HepG2 (cell line): ENCODE data around the gene SMIM14. TPM values are rescaled to one million over a fixed set of nuclear protein-coding genes. Genes with fewer than 3 reads are reported as not detected.

Source experiments
- ATRX ChIP-seq: sonication (generic); formaldehyde crosslinking; IDR thresholded peaks from 2 replicates; pipeline ENCODE4 v1.4.0; 2020; ENCODE audit warnings: missing genetic modification reagents, borderline replicate concordance
- CCDC6 ChIP-seq: sonication (generic); formaldehyde crosslinking; IDR thresholded peaks from 2 replicates; pipeline ENCODE4 v1.8.1; 2022; ENCODE audit warnings: mild to moderate bottlenecking, missing genetic modification reagents, moderate library complexity
- MTA3 ChIP-seq: sonication (generic); formaldehyde crosslinking; IDR thresholded peaks from 2 replicates; pipeline ENCODE4 v1.4.0; 2020; ENCODE audit warnings: missing genetic modification reagents
- NFE2L2 ChIP-seq: fragments of 150-350 bp; IDR thresholded peaks from 2 replicates; pipeline ENCODE4 v1.6.1; 2014; ENCODE audit warnings: low read length
- PCBP2 ChIP-seq: fragments of 200-400 bp; formaldehyde crosslinking; optimal IDR thresholded peaks from 2 replicates; pipeline ENCODE3; 2018; ENCODE audit warnings: low read length, low read depth; ENCODE audit not compliant: poor library complexity, severe bottlenecking
- SRF ChIP-seq: IDR thresholded peaks from 2 replicates; pipeline ENCODE4 v1.6.1; 2011; ENCODE audit warnings: mild to moderate bottlenecking, low read depth, low read length, moderate library complexity
- ZMAT3 ChIP-seq: sonication (generic); formaldehyde crosslinking; conservative IDR thresholded peaks from 2 replicates; pipeline ENCODE4 v1.7.0; 2021; ENCODE audit warnings: missing genetic modification reagents
- ZNF34 ChIP-seq: sonication (generic); formaldehyde crosslinking; IDR thresholded peaks from 2 replicates; pipeline ENCODE4 v1.4.0; 2020; ENCODE audit warnings: mild to moderate bottlenecking, missing genetic modification reagents, borderline replicate concordance
- ZNF619 ChIP-seq: sonication (generic); formaldehyde crosslinking; IDR thresholded peaks from 2 replicates; pipeline ENCODE4 v1.4.0; 2020; ENCODE audit warnings: mild to moderate bottlenecking, missing genetic modification reagents
- polyA plus RNA-seq, 8 experiments: library from polyadenylated mRNA; depleted of rRNA in 3 of 8; stranded (reverse) in 7 of 8; unstranded in 1 of 8; fragments of >200 nt; fragmentation: Illumina TruSeq in 4 of 8; extraction: Trizol in 4 of 8; gene quantifications; 2 replicates each; pipeline versions ENCODE4 v1.2.1 to v1.2.3, GENCODE V29; 2011 to 2016; ENCODE audit warnings: low read depth in 4 of 8, missing spikeins in 1 of 8, mixed read lengths in 1 of 8; ENCODE audit not compliant: insufficient read depth in 1 of 8
- total RNA-seq, 5 experiments: library from RNA; depleted of rRNA; stranded (reverse); fragments of >200 nt; fragmentation: Illumina TruSeq; extraction: Trizol; gene quantifications; 2 replicates each; pipeline ENCODE4 v1.2.3, GENCODE V29; 2016; ENCODE audit warnings: low read depth in 1 of 5
- TF ChIP-seq, protein P1 (sequence below): sonication (generic); formaldehyde crosslinking; IDR thresholded peaks from 2 replicates; pipeline ENCODE4 v1.4.0; 2020; ENCODE audit warnings: missing genetic modification reagents, borderline replicate concordance
- TF ChIP-seq, protein P2 (sequence below): sonication (generic); formaldehyde crosslinking; conservative IDR thresholded peaks from 2 replicates; pipeline ENCODE4 v1.8.0; 2022; ENCODE audit warnings: mild to moderate bottlenecking, moderate library complexity, missing genetic modification reagents
- TF ChIP-seq, protein P3 (sequence below): sonication (generic); formaldehyde crosslinking; IDR thresholded peaks from 2 replicates; pipeline ENCODE4 v1.4.0; 2020; ENCODE audit warnings: low read depth, missing genetic modification reagents
- TF ChIP-seq, protein P4 (sequence below): IDR thresholded peaks from 2 replicates; pipeline ENCODE4 v1.6.1; 2016; ENCODE audit warnings: missing biosample characterization, missing genetic modification reagents, low read depth
- TF ChIP-seq, protein P5 (sequence below): IDR thresholded peaks from 2 replicates; pipeline ENCODE4 v1.6.1; 2016; ENCODE audit warnings: low read depth
- TF ChIP-seq, protein P6 (sequence below): sonication (generic); formaldehyde crosslinking; IDR thresholded peaks from 2 replicates; pipeline ENCODE4 v1.4.0; 2020; ENCODE audit warnings: missing genetic modification reagents
- TF ChIP-seq, protein P7 (sequence below): sonication (generic); formaldehyde crosslinking; IDR thresholded peaks from 2 replicates; pipeline ENCODE4 v1.8.1; 2023; ENCODE audit warnings: mild to moderate bottlenecking, inconsistent platforms, moderate library complexity, missing genetic modification reagents, borderline replicate concordance

Gene SMIM14
- total and polyA plus RNA-seq, 2 of the 13 experiments (the other 11 are each of a cell fraction or from before 2014, with no cell fraction given): 16.3 to 28.1 TPM

DNA sequence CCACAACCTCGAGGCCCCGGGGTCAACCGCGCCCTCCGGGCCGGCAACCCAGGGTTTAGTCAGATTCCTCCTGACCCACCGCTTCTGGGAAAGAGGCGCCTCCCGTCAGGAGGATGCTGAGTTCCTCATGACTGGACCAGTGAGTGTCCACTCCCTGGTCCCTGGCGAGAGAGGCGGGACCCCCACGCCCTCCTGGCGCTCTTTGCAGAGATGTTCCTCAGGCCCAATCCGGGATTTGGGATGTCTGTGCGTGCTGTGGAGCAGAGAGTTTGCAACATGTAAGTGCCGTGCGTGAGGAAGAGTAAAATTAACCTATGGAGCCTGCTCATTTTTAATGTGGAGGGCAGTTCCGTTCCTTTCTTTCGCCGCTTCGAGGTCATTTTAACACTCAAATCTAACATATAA is 110.6 kb downstream of the SMIM14 start (continued):
- no peak for TF ChIP-seq ZNF619 (CRISPR knock-in tag)
- TF ChIP-seq, protein P1, sequence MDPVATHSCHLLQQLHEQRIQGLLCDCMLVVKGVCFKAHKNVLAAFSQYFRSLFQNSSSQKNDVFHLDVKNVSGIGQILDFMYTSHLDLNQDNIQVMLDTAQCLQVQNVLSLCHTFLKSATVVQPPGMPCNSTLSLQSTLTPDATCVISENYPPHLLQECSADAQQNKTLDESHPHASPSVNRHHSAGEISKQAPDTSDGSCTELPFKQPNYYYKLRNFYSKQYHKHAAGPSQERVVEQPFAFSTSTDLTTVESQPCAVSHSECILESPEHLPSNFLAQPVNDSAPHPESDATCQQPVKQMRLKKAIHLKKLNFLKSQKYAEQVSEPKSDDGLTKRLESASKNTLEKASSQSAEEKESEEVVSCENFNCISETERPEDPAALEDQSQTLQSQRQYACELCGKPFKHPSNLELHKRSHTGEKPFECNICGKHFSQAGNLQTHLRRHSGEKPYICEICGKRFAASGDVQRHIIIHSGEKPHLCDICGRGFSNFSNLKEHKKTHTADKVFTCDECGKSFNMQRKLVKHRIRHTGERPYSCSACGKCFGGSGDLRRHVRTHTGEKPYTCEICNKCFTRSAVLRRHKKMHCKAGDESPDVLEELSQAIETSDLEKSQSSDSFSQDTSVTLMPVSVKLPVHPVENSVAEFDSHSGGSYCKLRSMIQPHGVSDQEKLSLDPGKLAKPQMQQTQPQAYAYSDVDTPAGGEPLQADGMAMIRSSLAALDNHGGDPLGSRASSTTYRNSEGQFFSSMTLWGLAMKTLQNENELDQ (CRISPR knock-in tag): no peak
- TF ChIP-seq, protein P2, sequence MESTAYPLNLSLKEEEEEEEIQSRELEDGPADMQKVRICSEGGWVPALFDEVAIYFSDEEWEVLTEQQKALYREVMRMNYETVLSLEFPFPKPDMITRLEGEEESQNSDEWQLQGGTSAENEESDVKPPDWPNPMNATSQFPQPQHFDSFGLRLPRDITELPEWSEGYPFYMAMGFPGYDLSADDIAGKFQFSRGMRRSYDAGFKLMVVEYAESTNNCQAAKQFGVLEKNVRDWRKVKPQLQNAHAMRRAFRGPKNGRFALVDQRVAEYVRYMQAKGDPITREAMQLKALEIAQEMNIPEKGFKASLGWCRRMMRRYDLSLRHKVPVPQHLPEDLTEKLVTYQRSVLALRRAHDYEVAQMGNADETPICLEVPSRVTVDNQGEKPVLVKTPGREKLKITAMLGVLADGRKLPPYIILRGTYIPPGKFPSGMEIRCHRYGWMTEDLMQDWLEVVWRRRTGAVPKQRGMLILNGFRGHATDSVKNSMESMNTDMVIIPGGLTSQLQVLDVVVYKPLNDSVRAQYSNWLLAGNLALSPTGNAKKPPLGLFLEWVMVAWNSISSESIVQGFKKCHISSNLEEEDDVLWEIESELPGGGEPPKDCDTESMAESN: no peak
- TF ChIP-seq, protein P3, sequence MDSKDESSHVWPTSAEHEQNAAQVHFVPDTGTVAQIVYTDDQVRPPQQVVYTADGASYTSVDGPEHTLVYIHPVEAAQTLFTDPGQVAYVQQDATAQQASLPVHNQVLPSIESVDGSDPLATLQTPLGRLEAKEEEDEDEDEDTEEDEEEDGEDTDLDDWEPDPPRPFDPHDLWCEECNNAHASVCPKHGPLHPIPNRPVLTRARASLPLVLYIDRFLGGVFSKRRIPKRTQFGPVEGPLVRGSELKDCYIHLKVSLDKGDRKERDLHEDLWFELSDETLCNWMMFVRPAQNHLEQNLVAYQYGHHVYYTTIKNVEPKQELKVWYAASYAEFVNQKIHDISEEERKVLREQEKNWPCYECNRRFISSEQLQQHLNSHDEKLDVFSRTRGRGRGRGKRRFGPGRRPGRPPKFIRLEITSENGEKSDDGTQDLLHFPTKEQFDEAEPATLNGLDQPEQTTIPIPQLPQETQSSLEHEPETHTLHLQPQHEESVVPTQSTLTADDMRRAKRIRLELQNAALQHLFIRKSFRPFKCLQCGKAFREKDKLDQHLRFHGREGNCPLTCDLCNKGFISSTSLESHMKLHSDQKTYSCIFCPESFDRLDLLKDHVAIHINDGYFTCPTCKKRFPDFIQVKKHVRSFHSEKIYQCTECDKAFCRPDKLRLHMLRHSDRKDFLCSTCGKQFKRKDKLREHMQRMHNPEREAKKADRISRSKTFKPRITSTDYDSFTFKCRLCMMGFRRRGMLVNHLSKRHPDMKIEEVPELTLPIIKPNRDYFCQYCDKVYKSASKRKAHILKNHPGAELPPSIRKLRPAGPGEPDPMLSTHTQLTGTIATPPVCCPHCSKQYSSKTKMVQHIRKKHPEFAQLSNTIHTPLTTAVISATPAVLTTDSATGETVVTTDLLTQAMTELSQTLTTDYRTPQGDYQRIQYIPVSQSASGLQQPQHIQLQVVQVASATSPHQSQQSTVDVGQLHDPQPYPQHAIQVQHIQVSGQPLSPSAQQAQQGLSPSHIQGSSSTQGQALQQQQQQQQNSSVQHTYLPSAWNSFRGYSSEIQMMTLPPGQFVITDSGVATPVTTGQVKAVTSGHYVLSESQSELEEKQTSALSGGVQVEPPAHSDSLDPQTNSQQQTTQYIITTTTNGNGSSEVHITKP (CRISPR knock-in tag): no peak
- TF ChIP-seq, protein P4, sequence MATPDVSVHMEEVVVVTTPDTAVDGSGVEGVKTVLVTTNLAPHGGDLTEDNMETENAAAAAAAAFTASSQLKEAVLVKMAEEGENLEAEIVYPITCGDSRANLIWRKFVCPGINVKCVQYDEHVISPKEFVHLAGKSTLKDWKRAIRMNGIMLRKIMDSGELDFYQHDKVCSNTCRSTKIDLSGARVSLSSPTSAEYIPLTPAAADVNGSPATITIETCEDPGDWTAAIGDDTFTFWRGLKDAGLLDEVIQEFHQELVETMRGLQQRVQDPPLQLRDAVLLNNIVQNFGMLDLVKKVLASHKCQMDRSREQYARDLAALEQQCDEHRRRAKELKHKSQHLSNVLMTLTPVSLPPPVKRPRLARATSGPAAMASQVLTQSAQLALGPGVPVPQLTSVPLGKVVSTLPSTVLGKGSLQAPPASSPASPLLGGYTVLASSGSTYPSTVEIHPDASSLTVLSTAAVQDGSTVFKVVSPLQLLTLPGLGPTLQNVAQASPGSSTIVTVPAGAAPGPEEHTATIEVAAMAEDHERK (CRISPR knock-in tag): no peak
- TF ChIP-seq, protein P5, sequence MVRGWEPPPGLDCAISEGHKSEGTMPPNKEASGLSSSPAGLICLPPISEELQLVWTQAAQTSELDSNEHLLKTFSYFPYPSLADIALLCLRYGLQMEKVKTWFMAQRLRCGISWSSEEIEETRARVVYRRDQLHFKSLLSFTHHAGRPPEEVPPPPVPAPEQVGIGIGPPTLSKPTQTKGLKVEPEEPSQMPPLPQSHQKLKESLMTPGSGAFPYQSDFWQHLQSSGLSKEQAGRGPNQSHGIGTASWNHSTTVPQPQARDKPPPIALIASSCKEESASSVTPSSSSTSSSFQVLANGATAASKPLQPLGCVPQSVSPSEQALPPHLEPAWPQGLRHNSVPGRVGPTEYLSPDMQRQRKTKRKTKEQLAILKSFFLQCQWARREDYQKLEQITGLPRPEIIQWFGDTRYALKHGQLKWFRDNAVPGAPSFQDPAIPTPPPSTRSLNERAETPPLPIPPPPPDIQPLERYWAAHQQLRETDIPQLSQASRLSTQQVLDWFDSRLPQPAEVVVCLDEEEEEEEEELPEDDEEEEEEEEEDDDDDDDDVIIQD (CRISPR knock-in tag): no peak
- TF ChIP-seq ZMAT3 (CRISPR knock-in tag): 0 out of 2 replicates have a peak, but pooled peaks have one; percentile 3
- no peak for TF ChIP-seq NFE2L2
- no peak for TF ChIP-seq SRF
- TF ChIP-seq, protein P6, sequence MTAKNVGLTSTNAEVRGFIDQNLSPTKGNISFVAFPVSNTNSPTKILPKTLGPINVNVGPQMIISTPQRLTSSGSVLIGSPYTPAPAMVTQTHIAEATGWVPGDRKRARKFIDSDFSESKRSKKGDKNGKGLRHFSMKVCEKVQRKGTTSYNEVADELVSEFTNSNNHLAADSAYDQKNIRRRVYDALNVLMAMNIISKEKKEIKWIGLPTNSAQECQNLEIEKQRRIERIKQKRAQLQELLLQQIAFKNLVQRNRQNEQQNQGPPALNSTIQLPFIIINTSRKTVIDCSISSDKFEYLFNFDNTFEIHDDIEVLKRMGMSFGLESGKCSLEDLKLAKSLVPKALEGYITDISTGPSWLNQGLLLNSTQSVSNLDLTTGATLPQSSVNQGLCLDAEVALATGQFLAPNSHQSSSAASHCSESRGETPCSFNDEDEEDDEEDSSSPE: no peak
- TF ChIP-seq ZNF34 (CRISPR knock-in tag): 0 out of 2 replicates have a peak, but pooled peaks have one; percentile 6
- no peak for TF ChIP-seq MTA3
- TF ChIP-seq ATRX: no peak
- TF ChIP-seq, protein P7, sequence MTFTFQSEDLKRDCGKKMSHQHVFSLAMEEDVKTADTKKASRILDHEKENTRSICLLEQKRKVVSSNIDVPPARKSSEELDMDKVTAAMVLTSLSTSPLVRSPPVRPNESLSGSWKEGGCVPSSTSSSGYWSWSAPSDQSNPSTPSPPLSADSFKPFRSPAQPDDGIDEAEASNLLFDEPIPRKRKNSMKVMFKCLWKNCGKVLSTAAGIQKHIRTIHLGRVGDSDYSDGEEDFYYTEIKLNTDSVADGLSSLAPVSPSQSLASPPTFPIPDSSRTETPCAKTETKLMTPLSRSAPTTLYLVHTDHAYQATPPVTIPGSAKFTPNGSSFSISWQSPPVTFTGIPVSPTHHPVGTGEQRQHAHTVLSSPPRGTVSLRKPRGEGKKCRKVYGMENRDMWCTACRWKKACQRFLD (CRISPR knock-in tag): no peak
- TF ChIP-seq CCDC6 (CRISPR knock-in tag): peak; percentile 4; the same call in 1 of the 2 replicates
- no peak for TF ChIP-seq PCBP2
